Hematopoietic multipotent progenitor cell (in vitro differentiated cells): Measurements from ENCODE around the gene CLTA. TPM values are rescaled to one million over a fixed set of nuclear protein-coding genes. Genes with fewer than 3 reads are reported as not detected.

ENCODE experiments used
- DNase-seq, 3 donors: peaks; one replicate each; pipeline ENCODE4 v3.0.0-alpha.2; 2011 to 2015; ENCODE audit warnings: low read depth in 2 of 3, low spot score in 2 of 3
- total RNA-seq: library from RNA; depleted of rRNA; stranded (reverse); fragments of >200 nt; gene quantifications from one replicate; pipeline ENCODE4 v1.2.3, GENCODE V29; 2012

The CLTA gene, protein sequence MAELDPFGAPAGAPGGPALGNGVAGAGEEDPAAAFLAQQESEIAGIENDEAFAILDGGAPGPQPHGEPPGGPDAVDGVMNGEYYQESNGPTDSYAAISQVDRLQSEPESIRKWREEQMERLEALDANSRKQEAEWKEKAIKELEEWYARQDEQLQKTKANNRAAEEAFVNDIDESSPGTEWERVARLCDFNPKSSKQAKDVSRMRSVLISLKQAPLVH
- 149 TPM for total RNA-seq

GRCh38 chr9:36190388-36191289, at the start of gene CLTA:
Gene CLTA, plus strand, starts transcription at chr9:36190921. Its CDS starts 136 bp downstream, at chr9:36191057.
- peak; percentile 82 to 99 (median 98) for DNase-seq

DNA sequence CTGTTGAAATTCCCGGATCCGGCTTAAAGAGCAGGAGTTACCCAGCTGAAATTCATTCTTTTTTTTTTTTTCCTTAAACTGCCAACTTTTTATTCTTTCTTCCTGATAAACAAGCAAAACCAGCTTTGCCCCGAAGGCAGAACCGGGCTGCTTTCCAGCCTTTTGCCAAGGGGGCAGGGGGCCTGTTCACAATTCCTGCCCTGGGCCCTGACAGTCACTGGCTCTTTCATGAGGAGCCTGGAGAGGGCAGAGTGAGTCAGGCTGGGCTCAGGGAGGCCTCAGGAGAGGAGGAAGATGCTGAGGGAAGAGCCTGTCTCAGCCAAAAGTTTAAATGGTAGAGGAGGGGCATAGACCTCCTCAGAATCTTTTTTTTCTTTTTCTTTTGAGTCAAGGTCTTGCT, 49.4 kb upstream of the CLTA start:
- no peak for DNase-seq

- DNase-seq = no peak
Observed at GRCh38 chr9:36141761-36142160, 49.0 kb upstream of the CLTA start.

DNA sequence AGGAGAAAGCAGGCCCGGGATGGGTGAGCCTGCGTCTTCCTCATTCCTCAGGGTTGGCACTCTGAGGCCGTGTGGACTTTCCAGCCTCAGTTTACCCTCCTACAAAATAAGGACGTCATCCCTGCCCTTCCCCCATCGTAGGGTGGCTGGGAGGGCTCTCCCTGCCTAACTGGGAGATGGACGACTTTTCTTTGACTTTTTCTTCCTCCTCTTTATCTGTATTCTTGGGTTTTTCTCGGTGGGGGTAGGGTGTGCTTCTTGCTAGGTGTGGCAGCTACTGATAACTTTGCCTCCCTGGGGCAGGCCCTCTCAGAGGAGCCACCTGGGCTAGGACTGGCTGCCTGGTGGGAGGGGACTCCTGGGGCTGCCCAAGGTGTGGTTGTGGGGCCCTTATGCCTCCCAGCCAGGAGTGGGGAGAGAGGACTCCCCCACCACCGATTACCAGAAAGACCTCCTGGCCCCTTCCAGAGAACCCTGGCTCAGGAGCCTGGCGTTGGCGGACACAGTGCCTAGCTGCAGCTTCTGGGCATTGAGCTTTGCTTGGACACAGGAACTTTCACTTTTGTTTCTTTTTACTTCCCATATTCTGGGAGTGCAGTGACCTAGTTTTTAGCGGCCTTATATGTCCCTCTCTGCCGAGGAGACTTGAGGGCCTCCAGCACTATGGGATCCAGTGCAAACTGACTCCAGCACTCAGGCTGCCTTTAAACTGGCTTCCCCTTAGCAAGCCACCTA, 48.0 kb upstream of the CLTA start:
- peak in 2 of 3 donors; percentile 55 to 63 for DNase-seq

DNA sequence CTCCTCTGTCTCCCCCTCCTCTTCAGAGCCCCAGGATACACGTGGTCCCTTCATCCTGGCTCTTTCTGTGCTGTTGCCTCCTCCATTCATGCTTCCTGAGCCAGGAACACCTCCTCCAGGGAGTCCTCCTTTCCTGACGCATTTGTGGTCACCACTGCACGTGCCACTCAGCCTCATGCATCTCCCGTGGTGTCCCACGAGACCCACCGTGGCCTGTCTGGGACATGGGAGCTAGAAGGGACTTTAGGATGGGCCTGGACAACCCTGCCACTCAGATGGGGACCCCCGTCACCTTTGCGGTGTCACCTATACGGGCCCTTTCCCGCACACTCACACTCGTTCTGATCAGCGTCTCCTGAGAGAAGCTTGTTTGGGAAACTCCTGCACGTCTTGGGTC, 47.5 kb upstream of the CLTA start:
- no peak for DNase-seq

GRCh38 chr9:36144309-36145232, 46.1 kb upstream of the CLTA start:
- peak in 1 of 3 donors; percentile 46 for DNase-seq

GRCh38 chr9:36145970-36146369, 44.8 kb upstream of the CLTA start:
- no peak for DNase-seq

- no peak for DNase-seq
Observed at GRCh38 chr9:36146651-36147050, 44.1 kb upstream of the CLTA start.

GRCh38 chr9:36147441-36148175, 43.1 kb upstream of the CLTA start:
- no peak for DNase-seq

- DNase-seq = peak in 2 of 3 donors; percentile 53 to 61
Observed at GRCh38 chr9:36148311-36149051, 42.2 kb upstream of the CLTA start.

DNA sequence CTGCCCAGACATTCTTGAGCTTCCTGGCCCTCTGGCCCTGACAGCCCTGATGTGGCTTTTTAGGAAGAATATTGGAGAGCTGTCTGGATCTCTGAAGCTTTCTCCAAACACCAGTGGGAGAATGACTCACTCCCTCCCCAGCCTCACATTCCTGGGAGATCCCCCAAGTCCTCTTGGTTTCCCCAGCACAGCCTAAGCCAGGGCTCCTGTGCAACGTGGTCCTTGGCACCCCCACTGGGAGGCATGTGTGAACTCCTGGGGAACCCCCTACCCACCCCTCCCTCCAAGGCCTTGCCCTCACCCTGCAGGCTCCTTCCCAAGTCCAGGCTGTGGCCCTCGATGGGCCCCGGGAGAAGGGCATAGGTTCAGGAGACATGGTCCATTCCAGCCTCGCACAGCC, 41.5 kb upstream of the CLTA start:
- no peak for DNase-seq

- DNase-seq = no peak
Observed at GRCh38 chr9:36150574-36151315, 40.0 kb upstream of the CLTA start.

- peak in 2 of 3 donors; percentile 92 to 96 for DNase-seq
Observed at GRCh38 chr9:36151316-36152210, 39.2 kb upstream of the CLTA start.

DNA sequence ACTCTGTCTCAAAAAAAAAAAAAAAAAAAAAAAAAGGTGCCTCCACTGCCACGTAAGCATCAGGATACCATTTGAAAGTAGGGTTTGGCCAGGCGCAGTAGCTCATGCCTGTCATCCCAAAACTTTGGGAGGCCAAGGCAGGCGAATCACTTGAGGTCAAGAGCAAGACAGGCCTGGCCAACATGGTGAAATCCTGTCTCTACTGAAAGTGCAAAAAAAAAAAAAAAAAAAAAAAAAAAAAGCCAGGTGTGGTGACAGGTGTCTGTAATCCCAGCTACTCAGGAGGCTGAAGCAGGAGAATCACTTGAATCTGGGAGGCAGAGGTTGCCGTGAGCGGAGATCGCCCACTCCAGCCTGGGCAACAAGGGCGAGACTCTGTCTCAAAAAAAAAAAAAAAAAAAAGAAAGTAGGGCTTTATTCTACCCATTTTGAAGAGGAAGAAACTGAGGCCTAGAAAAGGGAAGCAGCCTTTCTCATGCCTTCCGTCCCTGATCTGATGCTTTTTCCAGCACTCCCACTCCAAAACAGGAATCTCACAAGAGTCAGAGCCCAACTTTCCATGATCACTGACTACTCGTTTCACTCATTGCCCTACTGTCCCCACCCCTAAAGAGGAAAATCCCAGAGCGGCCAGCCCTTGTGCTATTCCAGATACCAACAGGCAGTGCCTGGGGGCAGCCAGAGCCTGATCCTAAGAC, 37.8 kb upstream of the CLTA start:
- DNase-seq = no peak

DNA sequence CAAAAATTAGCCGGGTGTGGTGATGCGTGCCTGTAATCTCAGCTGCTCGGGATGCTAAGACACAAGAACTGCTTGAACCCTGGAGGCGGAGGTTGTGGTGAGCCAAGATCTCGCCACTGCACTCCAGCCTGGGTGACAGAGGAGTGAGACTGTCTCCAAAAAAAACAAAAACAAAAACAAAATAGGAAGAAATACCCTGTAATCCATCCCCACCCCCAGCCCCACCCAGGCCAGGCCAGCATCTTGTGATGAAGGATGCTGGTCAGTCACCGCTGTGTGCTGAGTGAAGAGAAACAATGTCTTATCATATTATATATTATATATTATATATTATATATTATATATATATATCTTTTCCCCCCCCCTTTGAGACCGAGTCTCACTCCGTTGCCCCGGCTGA, 37.0 kb upstream of the CLTA start:
- no peak for DNase-seq

- DNase-seq = peak in 2 of 3 donors; percentile 54 to 78
Observed at GRCh38 chr9:36154331-36154952, 36.3 kb upstream of the CLTA start.
